Measurements from ENCODE around the gene S100A7A. TPM values are rescaled to one million over a fixed set of nuclear protein-coding genes. Genes with fewer than 3 reads are reported as not detected.
"Not testable (repeated sequence)": the region's sequence is repeated elsewhere in the genome, so short reads cannot be mapped to it uniquely, and the experiment has no call there.

The S100A7A gene
- polyA plus RNA-seq, 1 of the 3 experiments (the other 2 are of a cell fraction): not detected

DNA sequence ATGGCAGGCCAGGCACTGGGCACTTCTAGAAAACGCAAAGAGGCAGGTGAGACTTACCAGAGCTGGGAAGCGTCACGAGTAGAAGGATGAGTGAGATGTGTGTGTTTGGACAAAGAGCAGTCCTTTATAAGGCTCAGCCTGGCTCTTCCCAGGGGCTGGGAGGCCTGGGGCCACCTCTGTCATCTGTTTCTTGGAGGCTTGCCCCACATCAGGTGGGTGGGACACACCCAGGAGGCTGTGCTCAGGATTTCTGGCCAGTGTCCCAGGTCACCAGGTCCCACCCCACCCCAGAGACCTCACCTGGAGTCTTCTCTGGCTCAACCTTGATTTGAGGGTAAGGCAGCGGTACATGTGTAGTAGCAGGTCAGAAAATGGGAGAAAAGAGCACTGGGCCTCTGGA is 44.2 kb downstream of the S100A7A start, which contains the start of gene S100A7:
S100A7 (minus strand) TSS at position 101 of the 400 bp plus-strand sequence. CDS start 1,638 bp downstream, outside the sequence.
- Histone ChIP-seq H2AFZ (ENCODE audit: low read depth) (no peak within 1 kb of the TSS), H4K20me1 (ENCODE audit: insufficient read depth) (no peaks in the 10 kb centered on the region), H3K9me3 (no peaks in the 10 kb centered on the region), H3K79me2 (ENCODE audit: insufficient read depth) (no peaks in the 10 kb centered on the region), H3K4me3 (ENCODE audit: low read depth in 2 of 2, low read length in 1 of 2) (no peak within 1 kb of the TSS), H3F3A (replicated peaks; ENCODE audit: insufficient read depth) (no peaks in the 10 kb centered on the region), H3K9me2 (no peaks in the 10 kb centered on the region), H3K27ac (ENCODE audit: low read depth in 2 of 2, low read length in 1 of 2) (no peak within 1 kb of the TSS), H3K4me1 (ENCODE audit: control insufficient read depth in 1 of 2, insufficient read depth in 2 of 2, low read depth in 1 of 2, low read length in 1 of 2) (peaks cover 0 to 2% of the 10 kb centered on the region in 2 experiments; a peak in 1 of 4 replicates), H3K9ac (no peak within 1 kb of the TSS), H3K36me3 (replicated peaks in 1 of 2; ENCODE audit: control insufficient read depth in 1 of 2, insufficient read depth in 2 of 2, low read length in 1 of 2) (no peaks in the 10 kb centered on the region), H3K27me3 (ENCODE audit: insufficient read depth) (peaks cover 25% of the 10 kb centered on the region; the same call in 1 of the 2 replicates), H3K4me2 (no peak within 1 kb of the TSS)
- DNase-seq: no peak
- TF ChIP-seq, protein P1, sequence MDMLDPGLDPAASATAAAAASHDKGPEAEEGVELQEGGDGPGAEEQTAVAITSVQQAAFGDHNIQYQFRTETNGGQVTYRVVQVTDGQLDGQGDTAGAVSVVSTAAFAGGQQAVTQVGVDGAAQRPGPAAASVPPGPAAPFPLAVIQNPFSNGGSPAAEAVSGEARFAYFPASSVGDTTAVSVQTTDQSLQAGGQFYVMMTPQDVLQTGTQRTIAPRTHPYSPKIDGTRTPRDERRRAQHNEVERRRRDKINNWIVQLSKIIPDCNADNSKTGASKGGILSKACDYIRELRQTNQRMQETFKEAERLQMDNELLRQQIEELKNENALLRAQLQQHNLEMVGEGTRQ (IDR thresholded peaks at IDR 0.05; ENCODE audit: borderline replicate concordance, low read depth, low read length): no peak
- TF ChIP-seq RCOR1 (IDR thresholded peaks at IDR 0.05; ENCODE audit: low read length): no peak
- no peak for TF ChIP-seq SIN3A (IDR thresholded peaks at IDR 0.05; ENCODE audit: borderline replicate concordance, low read depth, low read length)
- TF ChIP-seq FOSL2 (IDR thresholded peaks at IDR 0.05; ENCODE audit: borderline replicate concordance, low read depth): no peak
- TF ChIP-seq TCF12 (IDR thresholded peaks at IDR 0.05): no peak
- TF ChIP-seq, protein P2, sequence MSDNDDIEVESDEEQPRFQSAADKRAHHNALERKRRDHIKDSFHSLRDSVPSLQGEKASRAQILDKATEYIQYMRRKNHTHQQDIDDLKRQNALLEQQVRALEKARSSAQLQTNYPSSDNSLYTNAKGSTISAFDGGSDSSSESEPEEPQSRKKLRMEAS (IDR thresholded peaks at IDR 0.05; ENCODE audit: low read depth): no peak
- TF ChIP-seq, protein P3, sequence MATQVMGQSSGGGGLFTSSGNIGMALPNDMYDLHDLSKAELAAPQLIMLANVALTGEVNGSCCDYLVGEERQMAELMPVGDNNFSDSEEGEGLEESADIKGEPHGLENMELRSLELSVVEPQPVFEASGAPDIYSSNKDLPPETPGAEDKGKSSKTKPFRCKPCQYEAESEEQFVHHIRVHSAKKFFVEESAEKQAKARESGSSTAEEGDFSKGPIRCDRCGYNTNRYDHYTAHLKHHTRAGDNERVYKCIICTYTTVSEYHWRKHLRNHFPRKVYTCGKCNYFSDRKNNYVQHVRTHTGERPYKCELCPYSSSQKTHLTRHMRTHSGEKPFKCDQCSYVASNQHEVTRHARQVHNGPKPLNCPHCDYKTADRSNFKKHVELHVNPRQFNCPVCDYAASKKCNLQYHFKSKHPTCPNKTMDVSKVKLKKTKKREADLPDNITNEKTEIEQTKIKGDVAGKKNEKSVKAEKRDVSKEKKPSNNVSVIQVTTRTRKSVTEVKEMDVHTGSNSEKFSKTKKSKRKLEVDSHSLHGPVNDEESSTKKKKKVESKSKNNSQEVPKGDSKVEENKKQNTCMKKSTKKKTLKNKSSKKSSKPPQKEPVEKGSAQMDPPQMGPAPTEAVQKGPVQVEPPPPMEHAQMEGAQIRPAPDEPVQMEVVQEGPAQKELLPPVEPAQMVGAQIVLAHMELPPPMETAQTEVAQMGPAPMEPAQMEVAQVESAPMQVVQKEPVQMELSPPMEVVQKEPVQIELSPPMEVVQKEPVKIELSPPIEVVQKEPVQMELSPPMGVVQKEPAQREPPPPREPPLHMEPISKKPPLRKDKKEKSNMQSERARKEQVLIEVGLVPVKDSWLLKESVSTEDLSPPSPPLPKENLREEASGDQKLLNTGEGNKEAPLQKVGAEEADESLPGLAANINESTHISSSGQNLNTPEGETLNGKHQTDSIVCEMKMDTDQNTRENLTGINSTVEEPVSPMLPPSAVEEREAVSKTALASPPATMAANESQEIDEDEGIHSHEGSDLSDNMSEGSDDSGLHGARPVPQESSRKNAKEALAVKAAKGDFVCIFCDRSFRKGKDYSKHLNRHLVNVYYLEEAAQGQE (IDR thresholded peaks at IDR 0.05; ENCODE audit: low read depth, low read length): no peak
- no peak for TF ChIP-seq FOXM1 (IDR thresholded peaks at IDR 0.05; ENCODE audit: low read depth)
- TF ChIP-seq RXRA (IDR thresholded peaks at IDR 0.05; ENCODE audit: borderline replicate concordance, low read depth): no peak
- TF ChIP-seq RFX5 (IDR thresholded peaks at IDR 0.05; ENCODE audit: low read length): no peak
- no peak for TF ChIP-seq GABPA (IDR thresholded peaks at IDR 0.05; ENCODE audit: low read depth)
- TF ChIP-seq GATA2 (CRISPR knock-in tag; IDR thresholded peaks at IDR 0.05): no peak
- TF ChIP-seq NRF1 (IDR thresholded peaks at IDR 0.05; ENCODE audit: low read depth, low read length): no peak
- TF ChIP-seq JUND (IDR thresholded peaks at IDR 0.05): no peak
- TF ChIP-seq, protein P4, sequence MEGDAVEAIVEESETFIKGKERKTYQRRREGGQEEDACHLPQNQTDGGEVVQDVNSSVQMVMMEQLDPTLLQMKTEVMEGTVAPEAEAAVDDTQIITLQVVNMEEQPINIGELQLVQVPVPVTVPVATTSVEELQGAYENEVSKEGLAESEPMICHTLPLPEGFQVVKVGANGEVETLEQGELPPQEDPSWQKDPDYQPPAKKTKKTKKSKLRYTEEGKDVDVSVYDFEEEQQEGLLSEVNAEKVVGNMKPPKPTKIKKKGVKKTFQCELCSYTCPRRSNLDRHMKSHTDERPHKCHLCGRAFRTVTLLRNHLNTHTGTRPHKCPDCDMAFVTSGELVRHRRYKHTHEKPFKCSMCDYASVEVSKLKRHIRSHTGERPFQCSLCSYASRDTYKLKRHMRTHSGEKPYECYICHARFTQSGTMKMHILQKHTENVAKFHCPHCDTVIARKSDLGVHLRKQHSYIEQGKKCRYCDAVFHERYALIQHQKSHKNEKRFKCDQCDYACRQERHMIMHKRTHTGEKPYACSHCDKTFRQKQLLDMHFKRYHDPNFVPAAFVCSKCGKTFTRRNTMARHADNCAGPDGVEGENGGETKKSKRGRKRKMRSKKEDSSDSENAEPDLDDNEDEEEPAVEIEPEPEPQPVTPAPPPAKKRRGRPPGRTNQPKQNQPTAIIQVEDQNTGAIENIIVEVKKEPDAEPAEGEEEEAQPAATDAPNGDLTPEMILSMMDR (IDR thresholded peaks at IDR 0.05): no peak
- TF ChIP-seq FOXJ3 (CRISPR knock-in tag; IDR thresholded peaks at IDR 0.05): no peak
- 33% methylated on average over 4 of the region's 4 CpGs for WGBS (ENCODE audit: low lambda C conversion rate)
- POLR2A ChIA-PET: no interaction called here
- CTCF ChIA-PET: no interaction called here

DNA sequence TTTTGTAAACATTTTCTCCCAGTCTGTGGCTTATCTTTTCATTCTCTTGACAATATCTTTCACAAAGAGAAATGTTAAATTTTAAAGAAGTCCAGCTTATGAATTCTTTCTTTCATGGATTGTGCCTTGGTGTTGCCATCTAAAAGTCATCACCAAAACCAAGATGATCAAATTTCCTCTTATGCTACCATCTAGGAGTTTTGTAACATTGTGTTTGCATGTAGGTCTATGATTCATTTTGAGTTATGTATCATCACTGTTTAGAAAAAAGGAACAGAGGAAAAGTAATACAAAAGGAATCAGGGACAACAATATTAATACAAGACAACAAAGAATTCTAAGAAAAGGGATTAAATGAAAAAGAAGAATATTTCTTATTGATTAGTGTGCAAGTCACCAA is 46.4 kb downstream of the S100A7A start:
- POLR2A ChIA-PET; H3K4me2 ChIP-seq; H3K9ac ChIP-seq; H3F3A ChIP-seq (replicated peaks; ENCODE audit: insufficient read depth); H3K4me1 ChIP-seq (ENCODE audit: control insufficient read depth in 1 of 2, insufficient read depth in 2 of 2, low read depth in 1 of 2, low read length in 1 of 2); H3K4me3 ChIP-seq (ENCODE audit: low read depth in 2 of 2, low read length in 1 of 2); H3K9me3 ChIP-seq; H2AFZ ChIP-seq (ENCODE audit: low read depth); H3K36me3 ChIP-seq (replicated peaks in 1 of 2; ENCODE audit: control insufficient read depth in 1 of 2, insufficient read depth in 2 of 2, low read length in 1 of 2); H3K79me2 ChIP-seq (ENCODE audit: insufficient read depth); DNase-seq; H4K20me1 ChIP-seq (ENCODE audit: insufficient read depth); H3K9me2 ChIP-seq; H3K27ac ChIP-seq (ENCODE audit: low read depth in 2 of 2, low read length in 1 of 2): not testable (repeated sequence)
- H3K27me3 ChIP-seq (ENCODE audit: insufficient read depth): peaks cover 22% of the 10 kb centered on the region; the same call in 1 of the 2 replicates
- CTCF ChIA-PET: interaction anchor here (0.9 kb wide), 1 partner anchor 32 kb away, joined by 3 read pairs; no protein-coding TSS in a partner anchor
